ENCODE measurements around the gene SARNP. TPM values are rescaled to one million over a fixed set of nuclear protein-coding genes. Genes with fewer than 3 reads are reported as not detected.
A peak's percentile ranks its signal among the peaks of the same experiment; 100 is the strongest.

Gene SARNP
- polyA plus RNA-seq, 1 of the 3 experiments (the other 2 are of a cell fraction) = 65.8 TPM

DNA sequence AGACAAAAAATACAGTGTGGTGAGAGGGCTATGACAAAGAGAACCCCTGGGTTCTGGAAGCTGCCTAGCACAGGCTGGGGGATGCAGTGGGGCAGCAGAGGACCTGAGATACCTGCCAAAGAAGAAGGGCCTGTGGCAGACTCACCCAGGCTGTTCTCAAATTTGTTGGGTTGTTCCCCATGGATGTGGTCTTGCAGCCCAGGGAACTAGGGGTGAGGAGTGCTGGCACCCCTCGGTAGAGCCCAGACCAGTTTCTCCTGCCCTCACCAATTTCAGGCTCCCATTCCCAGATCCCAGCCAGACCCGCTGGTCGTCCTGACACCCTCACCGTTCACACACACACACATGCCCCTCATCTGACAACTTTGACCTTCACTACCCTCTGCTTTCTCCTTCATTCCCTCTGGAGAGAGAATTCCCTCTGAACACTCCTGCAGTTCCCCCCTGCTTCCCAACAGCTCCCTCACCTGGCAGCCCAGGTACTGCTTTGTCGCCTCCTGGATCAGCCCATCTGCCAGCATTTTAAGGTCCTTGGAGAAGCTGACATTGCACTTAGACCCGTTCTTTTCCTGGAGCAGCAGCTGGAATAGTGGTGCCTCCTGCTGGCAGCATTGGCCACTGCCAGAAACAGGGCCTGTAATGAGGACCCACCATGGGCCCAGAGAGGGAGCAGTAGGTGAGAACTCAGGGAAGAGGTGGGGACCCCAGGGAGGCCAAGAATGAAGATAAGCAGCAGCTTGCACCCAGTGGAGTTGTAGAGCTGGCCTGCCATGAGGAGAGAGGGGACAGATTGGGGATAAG lies 80.5 kb downstream of the SARNP start:
- peak; percentile 65 for DNase-seq
- POLR2A ChIA-PET = interaction anchor here (0.7 to 2.0 kb wide), 7 partner anchors 8 to 195 kb away, joined by 3 to 6 read pairs (median 4); partner anchors contain the start of genes CD63 and DNAJC14
- H2AFZ ChIP-seq (ENCODE audit: low read depth) = 0 out of 2 replicates have a peak overlapping the region, but pooled peaks have one; percentile 13

DNA sequence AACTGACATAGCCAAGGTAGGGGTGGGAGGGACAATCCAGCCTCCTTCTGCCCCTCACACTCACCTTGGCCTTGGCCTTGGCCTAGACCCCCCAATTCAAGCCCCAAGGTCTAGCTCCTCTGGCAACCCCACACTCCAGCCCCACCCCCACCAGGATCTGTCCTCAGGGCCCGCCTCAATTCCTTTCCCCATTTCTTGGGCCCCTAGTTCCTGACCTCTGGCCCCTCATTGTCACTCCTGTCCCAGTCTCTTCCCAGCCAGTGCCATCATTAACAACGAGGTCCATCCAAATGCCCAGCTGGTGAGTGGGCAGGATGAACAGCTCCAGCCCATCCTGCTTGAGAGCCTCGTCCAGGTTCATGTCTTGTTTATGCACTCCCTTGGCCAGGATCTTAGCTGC lies 81.4 kb downstream of the SARNP start:
- TF ChIP-seq, protein P1, sequence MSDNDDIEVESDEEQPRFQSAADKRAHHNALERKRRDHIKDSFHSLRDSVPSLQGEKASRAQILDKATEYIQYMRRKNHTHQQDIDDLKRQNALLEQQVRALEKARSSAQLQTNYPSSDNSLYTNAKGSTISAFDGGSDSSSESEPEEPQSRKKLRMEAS (IDR thresholded peaks at IDR 0.05; ENCODE audit: low read depth) = no peak
- no peak for TF ChIP-seq RXRA (IDR thresholded peaks at IDR 0.05; ENCODE audit: borderline replicate concordance, low read depth)
- no peak for TF ChIP-seq YY1 (IDR thresholded peaks at IDR 0.05; ENCODE audit: low read depth)
- Histone ChIP-seq H3K27ac (ENCODE audit: low read depth in 2 of 2, low read length in 1 of 2) (no peak overlapping the region), H3K9ac (no peak overlapping the region), H3K27me3 (ENCODE audit: insufficient read depth) (no peaks in the 10 kb centered on the region), H3F3A (replicated peaks; ENCODE audit: insufficient read depth) (peaks cover 17% of the 10 kb centered on the region), H4K20me1 (ENCODE audit: insufficient read depth) (no peaks in the 10 kb centered on the region), H3K9me2 (no peaks in the 10 kb centered on the region), H3K4me2 (no peak overlapping the region), H2AFZ (ENCODE audit: low read depth) (no peak overlapping the region), H3K4me3 (ENCODE audit: low read depth in 2 of 2, low read length in 1 of 2) (no peak overlapping the region), H3K9me3 (no peaks in the 10 kb centered on the region), H3K4me1 (ENCODE audit: control insufficient read depth in 1 of 2, insufficient read depth in 2 of 2, low read depth in 1 of 2, low read length in 1 of 2) (peaks cover 9 to 14% of the 10 kb centered on the region in 2 experiments; a peak in 3 of 4 replicates), H3K36me3 (replicated peaks in 1 of 2; ENCODE audit: control insufficient read depth in 1 of 2, insufficient read depth in 2 of 2, low read length in 1 of 2) (no peaks in the 10 kb centered on the region), H3K79me2 (ENCODE audit: insufficient read depth) (peaks cover 5% of the 10 kb centered on the region)
- ChIA-PET POLR2A (no interaction called here), CTCF (interaction anchor here (1.1 to 14.4 kb wide), 11 partner anchors 16 to 293 kb away, joined by 3 to 358 read pairs (median 11); partner anchors contain the start of genes BLOC1S1, RAB5B and RDH5)
- 69% methylated on average over 3 of the region's 3 CpGs for WGBS (ENCODE audit: low lambda C conversion rate)
- no peak for DNase-seq

More for the DNA sequence above, 80.5 kb downstream of the SARNP start:
- peak overlapping the region; percentile 80 to 83; a peak in 2 of 4 replicates for H3K27ac ChIP-seq (ENCODE audit: low read depth in 2 of 2, low read length in 1 of 2)
- no peaks in the 10 kb centered on the region for H3K79me2 ChIP-seq (ENCODE audit: insufficient read depth)
- H3K9ac ChIP-seq = no peak overlapping the region
- no peaks in the 10 kb centered on the region for H3K9me2 ChIP-seq
- H3K36me3 ChIP-seq (replicated peaks in 1 of 2; ENCODE audit: control insufficient read depth in 1 of 2, insufficient read depth in 2 of 2, low read length in 1 of 2) = no peaks in the 10 kb centered on the region
- no peaks in the 10 kb centered on the region for H3K9me3 ChIP-seq
- TF ChIP-seq EP300 (IDR thresholded peaks at IDR 0.05; ENCODE audit: borderline replicate concordance in 1 of 2, low read depth in 1 of 2, low read length in 1 of 2) (no peak), RAD21 (IDR thresholded peaks at IDR 0.05; ENCODE audit: low read length) (peak; percentile 84), SMC3 (IDR thresholded peaks at IDR 0.05; ENCODE audit: low read depth, low read length) (peak; percentile 94)
- TF ChIP-seq, protein P2, sequence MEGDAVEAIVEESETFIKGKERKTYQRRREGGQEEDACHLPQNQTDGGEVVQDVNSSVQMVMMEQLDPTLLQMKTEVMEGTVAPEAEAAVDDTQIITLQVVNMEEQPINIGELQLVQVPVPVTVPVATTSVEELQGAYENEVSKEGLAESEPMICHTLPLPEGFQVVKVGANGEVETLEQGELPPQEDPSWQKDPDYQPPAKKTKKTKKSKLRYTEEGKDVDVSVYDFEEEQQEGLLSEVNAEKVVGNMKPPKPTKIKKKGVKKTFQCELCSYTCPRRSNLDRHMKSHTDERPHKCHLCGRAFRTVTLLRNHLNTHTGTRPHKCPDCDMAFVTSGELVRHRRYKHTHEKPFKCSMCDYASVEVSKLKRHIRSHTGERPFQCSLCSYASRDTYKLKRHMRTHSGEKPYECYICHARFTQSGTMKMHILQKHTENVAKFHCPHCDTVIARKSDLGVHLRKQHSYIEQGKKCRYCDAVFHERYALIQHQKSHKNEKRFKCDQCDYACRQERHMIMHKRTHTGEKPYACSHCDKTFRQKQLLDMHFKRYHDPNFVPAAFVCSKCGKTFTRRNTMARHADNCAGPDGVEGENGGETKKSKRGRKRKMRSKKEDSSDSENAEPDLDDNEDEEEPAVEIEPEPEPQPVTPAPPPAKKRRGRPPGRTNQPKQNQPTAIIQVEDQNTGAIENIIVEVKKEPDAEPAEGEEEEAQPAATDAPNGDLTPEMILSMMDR (IDR thresholded peaks at IDR 0.05) = peak; percentile 85
- peaks cover 9 to 18% of the 10 kb centered on the region in 2 experiments; a peak in 3 of 4 replicates for H3K4me1 ChIP-seq (ENCODE audit: control insufficient read depth in 1 of 2, insufficient read depth in 2 of 2, low read depth in 1 of 2, low read length in 1 of 2)
- H3K4me3 ChIP-seq (ENCODE audit: low read depth in 2 of 2, low read length in 1 of 2) = no peak overlapping the region; a peak in 1 of 4 replicates
- CTCF ChIA-PET = interaction anchor here (0.6 to 14.4 kb wide), 31 partner anchors 8 to 849 kb away, joined by 3 to 358 read pairs (median 5); partner anchors contain the start of genes BLOC1S1, CD63, DNAJC14 and ORMDL2
- no peaks in the 10 kb centered on the region for H4K20me1 ChIP-seq (ENCODE audit: insufficient read depth)
- no peaks in the 10 kb centered on the region for H3K27me3 ChIP-seq (ENCODE audit: insufficient read depth)
- peak overlapping the region; percentile 99; the same call in 1 of the 2 replicates for H3K4me2 ChIP-seq
- WGBS (ENCODE audit: low lambda C conversion rate) = 49% methylated on average over 5 of the region's 6 CpGs
- peaks cover 17% of the 10 kb centered on the region for H3F3A ChIP-seq (replicated peaks; ENCODE audit: insufficient read depth)

All from SK-N-SH (cell line).